ENCODE data around the gene CPNE8.

Gene CPNE8

DNA sequence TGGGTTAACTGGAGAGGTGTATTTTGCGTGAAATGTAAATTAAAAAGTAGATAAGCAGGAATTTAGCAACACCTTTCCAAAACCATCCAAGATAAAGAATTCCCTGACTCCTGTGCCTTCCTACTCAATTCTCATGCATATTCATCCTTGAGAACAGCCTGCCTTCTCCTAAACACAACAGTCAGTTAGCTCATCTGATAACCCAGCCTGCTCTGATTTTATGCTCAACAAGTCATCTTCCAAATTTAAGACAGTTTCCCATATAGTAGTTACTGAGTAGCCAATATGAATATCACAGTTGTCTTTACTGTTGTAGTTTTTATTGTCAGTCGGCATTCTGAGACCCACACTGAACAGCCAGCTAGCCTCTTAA is 27.1 kb downstream of the CPNE8 start:
- H3K4me3 ChIP-seq (ENCODE audit: control insufficient read depth, low read depth, low read length) = no peak overlapping the region
- TF ChIP-seq, protein P1, sequence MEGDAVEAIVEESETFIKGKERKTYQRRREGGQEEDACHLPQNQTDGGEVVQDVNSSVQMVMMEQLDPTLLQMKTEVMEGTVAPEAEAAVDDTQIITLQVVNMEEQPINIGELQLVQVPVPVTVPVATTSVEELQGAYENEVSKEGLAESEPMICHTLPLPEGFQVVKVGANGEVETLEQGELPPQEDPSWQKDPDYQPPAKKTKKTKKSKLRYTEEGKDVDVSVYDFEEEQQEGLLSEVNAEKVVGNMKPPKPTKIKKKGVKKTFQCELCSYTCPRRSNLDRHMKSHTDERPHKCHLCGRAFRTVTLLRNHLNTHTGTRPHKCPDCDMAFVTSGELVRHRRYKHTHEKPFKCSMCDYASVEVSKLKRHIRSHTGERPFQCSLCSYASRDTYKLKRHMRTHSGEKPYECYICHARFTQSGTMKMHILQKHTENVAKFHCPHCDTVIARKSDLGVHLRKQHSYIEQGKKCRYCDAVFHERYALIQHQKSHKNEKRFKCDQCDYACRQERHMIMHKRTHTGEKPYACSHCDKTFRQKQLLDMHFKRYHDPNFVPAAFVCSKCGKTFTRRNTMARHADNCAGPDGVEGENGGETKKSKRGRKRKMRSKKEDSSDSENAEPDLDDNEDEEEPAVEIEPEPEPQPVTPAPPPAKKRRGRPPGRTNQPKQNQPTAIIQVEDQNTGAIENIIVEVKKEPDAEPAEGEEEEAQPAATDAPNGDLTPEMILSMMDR (conservative IDR thresholded peaks at IDR 0.05; ENCODE audit: control insufficient read depth, insufficient read depth, low read depth, low read length) = no peak
- DNase-seq (ENCODE audit: low read depth) = no peak

DNA sequence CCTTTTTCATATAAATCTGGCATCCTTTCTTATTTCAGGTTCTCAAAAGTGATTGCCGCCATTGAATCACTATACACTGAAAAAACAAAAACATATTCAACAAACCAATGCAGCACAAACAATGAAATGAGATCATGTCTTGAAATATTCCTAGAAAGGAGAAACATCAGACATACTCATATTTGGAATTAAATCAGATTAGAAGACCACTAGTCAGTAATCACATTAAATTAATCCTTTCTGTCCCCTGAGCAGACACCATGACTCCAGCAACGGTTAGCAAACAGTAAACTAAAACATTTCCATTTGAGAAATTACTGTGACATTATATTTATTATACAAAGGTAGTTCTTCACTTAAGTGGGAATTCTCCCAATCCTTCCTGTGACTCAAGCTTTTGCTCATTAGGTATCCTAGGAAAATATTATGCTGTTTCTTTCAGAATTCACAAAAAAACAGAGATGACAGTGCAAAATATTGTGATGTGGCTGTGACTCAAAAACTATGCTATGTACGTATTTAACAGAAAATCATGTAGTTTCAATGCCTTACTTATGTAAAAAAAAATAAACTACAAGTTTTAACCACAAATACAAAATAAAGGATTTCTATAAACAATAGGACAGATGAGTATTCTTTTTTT is 29.7 kb downstream of the CPNE8 start:
- no peak overlapping the region for H3K4me3 ChIP-seq (ENCODE audit: control insufficient read depth, low read depth, low read length)
- TF ChIP-seq, protein P1 (conservative IDR thresholded peaks at IDR 0.05; ENCODE audit: control insufficient read depth, insufficient read depth, low read depth, low read length) = no peak
- peak; percentile 44 for DNase-seq (ENCODE audit: low read depth)

DNA sequence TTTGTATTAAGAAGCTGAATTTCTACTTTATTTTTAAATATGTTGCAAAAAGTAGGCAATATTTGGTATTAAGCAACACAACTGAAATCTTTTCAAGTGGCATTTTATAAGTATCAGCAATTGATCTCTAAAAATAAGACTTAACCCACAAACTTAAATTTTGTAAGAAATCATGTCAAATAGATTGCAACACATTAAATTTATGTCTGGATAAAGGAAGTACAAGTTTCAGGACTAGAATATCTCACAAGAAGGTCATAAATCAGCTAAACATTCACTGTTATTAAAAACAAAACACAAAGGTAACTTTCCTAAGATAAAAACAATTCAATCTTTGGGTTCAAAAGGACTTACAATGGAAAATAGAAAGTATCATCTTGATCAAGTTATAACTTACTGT is 32.8 kb downstream of the CPNE8 start:
- no peak overlapping the region for H3K4me3 ChIP-seq (ENCODE audit: control insufficient read depth, low read depth, low read length)
- no peak for DNase-seq (ENCODE audit: low read depth)
- TF ChIP-seq, protein P1 (conservative IDR thresholded peaks at IDR 0.05; ENCODE audit: control insufficient read depth, insufficient read depth, low read depth, low read length) = no peak

DNA sequence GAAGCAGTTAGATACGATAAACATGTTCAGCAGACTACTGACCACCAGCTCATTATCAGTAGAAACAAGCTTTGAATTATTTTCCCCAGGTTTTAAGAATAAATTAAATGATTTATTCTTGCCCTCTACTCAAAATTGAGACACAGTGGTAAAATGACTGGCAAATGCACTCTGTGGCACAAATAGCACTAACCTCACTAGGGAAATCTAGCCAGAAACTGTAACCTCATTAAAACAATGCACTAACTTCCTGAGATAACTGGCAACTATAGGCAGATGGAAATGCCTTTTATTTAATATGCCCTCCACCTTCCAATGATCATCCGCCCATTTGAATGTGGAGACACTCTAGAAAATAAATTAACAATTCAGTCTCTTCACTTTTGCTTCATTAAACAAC is 33.2 kb downstream of the CPNE8 start:
- TF ChIP-seq, protein P1 (conservative IDR thresholded peaks at IDR 0.05; ENCODE audit: control insufficient read depth, insufficient read depth, low read depth, low read length) = no peak
- no peak for DNase-seq (ENCODE audit: low read depth)
- no peak overlapping the region for H3K4me3 ChIP-seq (ENCODE audit: control insufficient read depth, low read depth, low read length)

DNA sequence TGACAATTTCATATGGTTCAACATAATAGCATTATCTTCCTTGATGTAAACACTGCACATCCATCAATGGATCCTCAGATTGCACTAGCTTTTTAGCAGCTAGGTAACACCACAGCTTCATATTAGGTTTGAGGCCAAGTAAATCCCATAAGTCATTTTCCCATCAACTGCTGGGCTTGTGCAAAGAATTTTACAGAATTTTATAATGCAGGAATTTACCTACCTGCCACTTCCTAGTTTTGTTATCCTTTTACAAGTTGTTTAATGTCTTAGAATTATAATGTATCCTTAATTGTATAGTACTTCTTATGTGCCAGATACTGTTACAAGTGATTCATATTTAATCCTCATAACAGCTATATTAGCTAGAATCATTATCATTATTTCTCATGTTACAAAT is 36.4 kb downstream of the CPNE8 start:
- no peak overlapping the region for H3K4me3 ChIP-seq (ENCODE audit: control insufficient read depth, low read depth, low read length)
- TF ChIP-seq, protein P1 (conservative IDR thresholded peaks at IDR 0.05; ENCODE audit: control insufficient read depth, insufficient read depth, low read depth, low read length) = no peak
- no peak for DNase-seq (ENCODE audit: low read depth)

DNA sequence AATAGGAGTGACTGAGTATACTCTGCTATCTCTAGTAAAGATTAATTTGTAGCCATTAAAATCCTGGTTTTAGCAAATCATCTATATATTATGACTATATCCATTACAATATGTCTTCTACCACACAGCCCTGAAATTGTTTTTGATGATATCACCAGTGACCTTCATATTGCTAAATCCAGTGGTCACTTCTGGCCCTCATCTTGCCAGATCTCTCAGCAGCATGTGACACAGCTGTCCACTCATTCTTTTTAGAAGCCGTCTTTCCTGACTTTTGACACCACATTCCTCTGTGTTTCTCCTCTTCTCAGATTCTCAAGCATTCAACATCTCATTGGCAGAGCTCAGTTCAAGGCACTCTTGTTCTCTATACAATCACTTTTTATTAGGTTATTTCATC is 54.9 kb downstream of the CPNE8 start:
- TF ChIP-seq, protein P1 (conservative IDR thresholded peaks at IDR 0.05; ENCODE audit: control insufficient read depth, insufficient read depth, low read depth, low read length) = no peak
- peak; percentile 67 for DNase-seq (ENCODE audit: low read depth)
- H3K4me3 ChIP-seq (ENCODE audit: control insufficient read depth, low read depth, low read length) = no peak overlapping the region

DNA sequence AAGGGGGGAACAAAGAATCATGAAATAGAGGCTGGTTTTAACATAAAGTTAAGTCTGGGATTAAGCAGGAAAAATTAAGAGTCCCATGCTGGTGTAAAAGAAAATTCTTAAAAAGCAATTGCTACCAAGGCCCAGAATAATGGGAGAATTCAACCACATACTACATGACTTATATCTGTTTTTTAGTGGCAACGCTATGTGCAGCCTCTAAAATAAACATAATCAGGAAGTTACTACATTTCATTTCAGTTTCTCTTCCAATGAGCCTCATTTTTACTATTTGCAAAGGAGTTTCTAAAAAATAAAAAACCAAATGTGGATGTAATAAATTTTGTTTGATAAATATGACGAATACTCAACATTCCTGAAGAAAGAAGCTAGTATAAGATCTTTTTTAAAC is 58.1 kb downstream of the CPNE8 start:
- no peak for DNase-seq (ENCODE audit: low read depth)

More for the DNA sequence above, 58.1 kb downstream of the CPNE8 start:
- TF ChIP-seq, protein P1 (conservative IDR thresholded peaks at IDR 0.05; ENCODE audit: control insufficient read depth, insufficient read depth, low read depth, low read length) = no peak
- H3K4me3 ChIP-seq (ENCODE audit: control insufficient read depth, low read depth, low read length) = no peak overlapping the region
